GM18517 (cell line): Measurements from ENCODE around the gene ADARB2.

Source experiments
- ATAC-seq: cut with Tn5 transposase; IDR thresholded peaks from one replicate; pipeline ENCODE4 v1.9.1; 2021; ENCODE audit warnings: mild to moderate bottlenecking, moderate library complexity; ENCODE audit not compliant: unreplicated experiment

ADARB2 gene

GRCh38 chr10:1216574-1217236, 520.6 kb downstream of the ADARB2 start:
- no peak for ATAC-seq

- ATAC-seq = no peak
Measured at GRCh38 chr10:1215862-1216573, 521.3 kb downstream of the ADARB2 start.

- no peak for ATAC-seq
Measured at GRCh38 chr10:1214882-1215540, 522.3 kb downstream of the ADARB2 start.

GRCh38 chr10:1214071-1214675, 523.2 kb downstream of the ADARB2 start:
- no peak for ATAC-seq

- ATAC-seq = no peak
Measured at GRCh38 chr10:1213252-1214070, 523.9 kb downstream of the ADARB2 start.

- ATAC-seq = no peak
Measured at GRCh38 chr10:1212571-1213141, 524.7 kb downstream of the ADARB2 start.

- no peak for ATAC-seq
Measured at GRCh38 chr10:1211844-1212570, 525.3 kb downstream of the ADARB2 start.

GRCh38 chr10:1210667-1211066, 526.7 kb downstream of the ADARB2 start:
- no peak for ATAC-seq

GRCh38 chr10:1209355-1209979, 527.9 kb downstream of the ADARB2 start:
- ATAC-seq = no peak

- ATAC-seq = no peak
Measured at GRCh38 chr10:1208366-1209311, 528.7 kb downstream of the ADARB2 start.

GRCh38 chr10:1206601-1207000, 530.7 kb downstream of the ADARB2 start:
- no peak for ATAC-seq

- no peak for ATAC-seq
Measured at GRCh38 chr10:1206101-1206500, 531.2 kb downstream of the ADARB2 start.

- no peak for ATAC-seq
Measured at GRCh38 chr10:1205450-1206030, 531.8 kb downstream of the ADARB2 start.

GRCh38 chr10:1204434-1205326, 532.6 kb downstream of the ADARB2 start:
- ATAC-seq = no peak

GRCh38 chr10:1203704-1204103, 533.6 kb downstream of the ADARB2 start:
- no peak for ATAC-seq

- no peak for ATAC-seq
Measured at GRCh38 chr10:1203216-1203615, 534.1 kb downstream of the ADARB2 start.

GRCh38 chr10:1202343-1202742, 535.0 kb downstream of the ADARB2 start:
- ATAC-seq = no peak
